Activated T-helper 9 cell treated with anti-CD3 and anti-CD28 coated beads, Interleukin-2, amount 50 U/mL, for 16 hours (primary cell): ENCODE data around the gene CIB4.
"Not testable (repeated sequence)": the region's sequence is repeated elsewhere in the genome, so short reads cannot be mapped to it uniquely, and the experiment has no call there.

ENCODE experiments used
- DNase-seq: peaks from one replicate; pipeline ENCODE4 v3.0.0-alpha.2; 2020; ENCODE audit warnings: low read depth

Gene CIB4

DNA sequence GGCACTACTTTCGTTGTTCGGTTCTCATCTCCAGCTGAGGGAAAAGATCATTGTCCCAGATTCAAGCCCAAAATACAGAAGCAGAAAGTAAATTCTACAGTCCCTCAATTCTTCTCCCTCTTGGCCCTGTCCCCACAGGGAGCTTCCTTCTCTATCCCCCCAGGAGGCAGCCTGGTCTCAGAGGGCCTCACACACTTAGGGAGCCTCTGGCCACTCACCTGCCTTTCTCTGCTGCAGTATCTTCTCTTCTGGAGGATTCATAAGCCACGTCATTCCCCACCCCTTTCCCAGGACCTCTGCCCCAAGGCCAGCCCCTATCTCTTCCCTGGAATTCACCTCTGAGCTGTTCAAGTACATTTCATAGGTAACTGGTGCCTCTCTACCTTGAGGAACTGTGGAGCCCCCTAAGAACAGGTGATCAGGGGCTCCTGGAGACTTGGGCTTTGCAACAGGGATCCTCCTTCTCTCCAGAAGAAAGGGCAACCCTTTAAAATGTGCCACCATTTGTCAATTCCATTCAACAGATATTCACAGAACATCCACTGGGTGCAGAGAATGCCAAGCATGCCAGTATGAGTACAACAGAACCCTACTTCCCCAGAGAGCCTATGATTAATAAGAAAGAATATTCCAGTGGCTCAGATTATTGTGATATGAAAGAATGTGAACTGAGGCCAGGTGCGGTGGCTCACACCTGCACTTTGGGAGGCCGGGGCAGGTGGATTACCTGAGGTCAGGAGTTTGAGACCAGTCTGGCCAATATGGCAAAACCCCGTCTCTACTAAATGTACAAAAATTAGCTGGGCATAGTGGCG, 72.9 kb downstream of the CIB4 start:
- DNase-seq: no peak

DNA sequence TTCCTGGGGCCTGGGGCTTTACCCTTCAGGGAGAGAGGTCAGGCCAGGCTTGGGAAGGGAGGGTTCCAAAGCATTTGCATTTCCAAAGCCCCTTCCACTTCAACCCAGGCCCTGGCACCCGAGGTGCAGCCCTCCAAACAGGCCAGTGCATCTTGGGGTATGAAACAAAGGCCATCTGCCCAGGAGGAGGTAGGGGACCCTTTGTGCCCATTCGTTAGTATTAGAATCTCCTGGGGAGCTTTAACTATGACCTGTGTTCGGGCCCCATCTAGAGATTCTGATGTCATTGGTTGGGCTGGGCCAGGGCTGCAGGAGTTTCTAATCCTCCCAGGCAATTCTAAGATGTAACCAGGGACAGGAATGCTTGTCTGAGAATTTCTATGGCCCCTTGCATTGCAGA, 73.6 kb downstream of the CIB4 start:
- no peak for DNase-seq

- DNase-seq: not testable (repeated sequence)
Measured at GRCh38 chr2:26566731-26567130, 74.4 kb downstream of the CIB4 start.

GRCh38 chr2:26566081-26566375, 75.1 kb downstream of the CIB4 start:
- no peak for DNase-seq

- no peak for DNase-seq
Measured at GRCh38 chr2:26564121-26564644, 77.0 kb downstream of the CIB4 start.

DNA sequence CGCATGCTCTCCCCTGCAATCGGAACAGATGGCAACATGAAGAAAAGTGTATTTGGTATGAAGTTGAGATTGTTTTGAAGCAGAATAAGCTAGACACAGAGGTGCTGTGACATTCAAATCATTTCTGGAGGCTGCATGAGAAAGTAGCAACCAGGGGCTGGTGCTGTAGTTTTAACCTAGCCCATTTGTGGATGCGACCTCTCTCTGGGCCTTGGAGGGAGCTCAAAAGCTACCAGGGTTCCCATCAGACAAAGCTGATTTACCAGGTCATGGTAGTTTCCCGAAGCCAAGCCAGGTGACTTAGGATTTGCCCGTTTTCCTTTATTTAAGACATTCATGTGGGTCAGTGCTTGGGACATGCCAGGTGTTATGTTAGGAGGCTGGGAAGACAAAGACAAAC, 77.5 kb downstream of the CIB4 start:
- DNase-seq: no peak

GRCh38 chr2:26562811-26563645, 78.1 kb downstream of the CIB4 start:
- DNase-seq: no peak

- DNase-seq: no peak
Measured at GRCh38 chr2:26561918-26562810, 79.0 kb downstream of the CIB4 start.

- DNase-seq: no peak
Measured at GRCh38 chr2:26561376-26561775, 79.8 kb downstream of the CIB4 start.

GRCh38 chr2:26560892-26561291, 80.3 kb downstream of the CIB4 start:
- no peak for DNase-seq

- no peak for DNase-seq
Measured at GRCh38 chr2:26559556-26559955, 81.6 kb downstream of the CIB4 start.

DNA sequence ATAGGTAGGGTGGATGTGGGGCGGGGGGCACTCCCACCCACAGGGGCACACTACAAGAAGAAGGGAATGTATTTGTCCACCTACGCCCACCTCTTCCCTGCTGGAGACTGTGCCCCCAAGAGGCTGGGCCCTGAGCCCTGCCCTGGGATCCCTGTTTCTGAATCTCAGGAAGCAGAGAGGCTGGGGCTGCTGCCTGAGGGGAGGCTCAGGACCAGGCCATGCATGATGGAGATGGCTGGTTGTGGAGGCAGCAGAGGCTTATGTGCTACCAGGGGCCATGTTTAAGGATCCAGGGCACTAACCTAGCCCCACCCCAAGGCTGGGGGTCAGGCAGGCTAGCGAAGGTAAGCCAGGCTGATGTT, 82.1 kb downstream of the CIB4 start:
- no peak for DNase-seq

DNA sequence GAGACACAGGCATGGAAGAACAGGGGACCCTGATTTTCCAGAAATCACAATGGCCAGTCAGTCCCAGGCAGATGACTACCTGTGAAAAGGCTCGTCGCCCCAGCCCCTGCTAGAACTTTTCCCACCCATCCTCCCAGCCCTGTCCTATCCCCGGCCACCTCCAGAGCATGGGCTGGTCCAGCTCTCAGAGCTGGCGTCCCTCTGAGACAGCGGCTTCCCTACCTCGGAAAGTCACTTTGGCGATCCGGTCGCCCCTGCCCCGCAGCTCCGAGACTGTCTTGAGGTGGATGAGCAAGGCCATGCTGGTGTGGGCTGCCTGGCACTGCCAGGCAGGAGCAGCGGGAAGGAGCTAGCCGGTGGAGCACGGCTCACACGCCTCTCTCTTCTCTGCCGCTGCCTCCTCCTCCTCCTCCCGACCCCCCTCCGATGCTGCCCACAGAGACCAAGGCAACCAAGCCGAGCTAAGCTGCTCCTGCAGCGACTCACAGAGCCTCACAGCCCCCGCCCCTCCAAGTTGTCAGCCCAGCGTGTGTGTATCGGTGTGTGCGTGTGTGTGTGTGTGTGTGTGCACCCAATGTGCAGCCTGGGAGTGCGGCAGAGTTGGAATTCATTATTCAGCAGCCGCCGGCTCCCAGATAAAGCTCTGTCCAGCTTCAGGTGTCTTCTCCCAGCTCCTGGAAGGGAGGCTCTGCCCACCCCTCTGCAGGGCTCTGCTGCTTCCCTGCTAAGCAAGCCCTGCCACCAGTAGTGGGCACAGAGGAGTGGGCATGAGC, 82.7 kb downstream of the CIB4 start:
- no peak for DNase-seq

- DNase-seq: no peak
Measured at GRCh38 chr2:26557244-26557925, 83.8 kb downstream of the CIB4 start.

DNA sequence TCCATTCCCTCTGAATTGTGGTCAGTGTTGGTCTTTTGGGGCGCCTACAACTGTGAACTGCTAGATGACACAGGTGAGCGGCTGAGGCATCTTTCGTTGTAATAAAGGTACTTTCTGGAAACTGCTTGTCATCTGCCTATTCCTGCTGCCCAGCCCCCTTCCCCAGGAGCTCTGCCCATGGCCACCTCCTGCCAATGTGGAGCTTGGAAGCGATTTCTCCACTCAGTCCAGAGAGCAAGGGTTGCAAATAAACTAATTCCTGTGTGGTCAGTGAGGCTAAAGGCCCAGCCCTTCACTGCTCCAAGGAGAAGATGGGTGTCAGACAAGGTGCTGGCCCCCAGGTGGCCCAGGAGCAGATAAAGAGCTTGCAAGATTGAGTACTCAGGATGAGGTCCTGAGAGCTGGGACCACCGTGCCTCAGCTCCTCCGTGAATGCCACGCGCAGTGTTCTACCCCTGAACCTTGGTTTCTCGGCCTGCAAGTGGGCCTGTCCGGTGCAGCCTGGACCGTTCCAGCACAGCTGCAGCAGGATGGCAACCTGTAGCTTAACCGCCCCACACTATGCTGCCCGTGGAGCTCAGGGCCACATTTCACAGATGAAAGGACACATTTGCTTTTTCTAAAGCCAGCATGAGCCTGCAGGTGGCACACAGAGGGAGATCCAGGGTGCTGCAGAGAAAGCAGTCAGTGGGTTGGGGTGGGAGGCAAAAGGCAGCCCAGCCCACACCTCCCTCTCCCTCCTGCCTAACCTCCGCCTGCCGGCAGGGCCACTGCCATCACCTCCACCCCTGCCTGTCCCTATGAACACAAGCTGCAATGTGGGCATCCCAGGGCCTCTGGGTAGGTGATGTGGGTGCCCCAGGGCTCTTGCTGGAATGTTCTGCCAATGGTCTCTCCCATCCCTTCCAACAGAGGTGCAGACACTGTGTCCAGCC, 84.6 kb downstream of the CIB4 start:
- no peak for DNase-seq

GRCh38 chr2:26555246-26556133, 85.7 kb downstream of the CIB4 start:
- no peak for DNase-seq

GRCh38 chr2:26552641-26553374, 88.4 kb downstream of the CIB4 start:
- no peak for DNase-seq
